WTC11 (cell line): Measurements from ENCODE around the gene RPL41.

Experiments
- ATF2 ChIP-seq: sonication (generic); formaldehyde crosslinking; IDR thresholded peaks from 2 replicates; pipeline ENCODE4 v1.8.1; 2022; ENCODE audit warnings: low read depth, missing genetic modification reagents, borderline replicate concordance
- CREB1 ChIP-seq: sonication (generic); formaldehyde crosslinking; IDR thresholded peaks from 2 replicates; pipeline ENCODE4 v1.8.0; 2023; ENCODE audit warnings: mild to moderate bottlenecking, missing genetic modification reagents
- CTCF ChIP-seq: fragments of 200-600 bp; IDR thresholded peaks from 2 replicates; pipeline ENCODE4 v1.8.0; 2022; ENCODE audit warnings: antibody characterized with exemption
- GABPB1 ChIP-seq: sonication (generic); formaldehyde crosslinking; IDR thresholded peaks from 2 replicates; pipeline ENCODE4 v1.8.1; 2023; ENCODE audit warnings: mild to moderate bottlenecking, missing genetic modification reagents
- NR2C2 ChIP-seq: sonication (generic); formaldehyde crosslinking; IDR thresholded peaks from 2 replicates; pipeline ENCODE4 v1.8.0; 2022; ENCODE audit warnings: mild to moderate bottlenecking, missing genetic modification reagents
- TEAD4 ChIP-seq: sonication (generic); formaldehyde crosslinking; IDR thresholded peaks from 2 replicates; pipeline ENCODE4 v1.8.0; 2022; ENCODE audit warnings: mild to moderate bottlenecking, missing genetic modification reagents

GRCh38 chr12:56119361-56119796, 2.9 kb downstream of the RPL41 start:
- no peak for TF ChIP-seq NR2C2 (CRISPR knock-in tag)
- TF ChIP-seq GABPB1 (CRISPR knock-in tag) = no peak
- TF ChIP-seq CTCF = peak; percentile 71
- TF ChIP-seq ATF2 (CRISPR knock-in tag) = no peak
- no peak for TF ChIP-seq CREB1 (CRISPR knock-in tag)
- TF ChIP-seq TEAD4 (CRISPR knock-in tag) = no peak
